GM12874 (cell line): ENCODE measurements around the gene DPEP2NB.

Experiments
- TF ChIP-seq, protein P1 (sequence below): IDR thresholded peaks from 2 replicates; pipeline ENCODE4 v1.5.1; 2011; ENCODE audit warnings: low read depth, mild to moderate bottlenecking, control low read depth, low read length, moderate library complexity; ENCODE audit not compliant: insufficient read depth

DPEP2NB gene

DNA sequence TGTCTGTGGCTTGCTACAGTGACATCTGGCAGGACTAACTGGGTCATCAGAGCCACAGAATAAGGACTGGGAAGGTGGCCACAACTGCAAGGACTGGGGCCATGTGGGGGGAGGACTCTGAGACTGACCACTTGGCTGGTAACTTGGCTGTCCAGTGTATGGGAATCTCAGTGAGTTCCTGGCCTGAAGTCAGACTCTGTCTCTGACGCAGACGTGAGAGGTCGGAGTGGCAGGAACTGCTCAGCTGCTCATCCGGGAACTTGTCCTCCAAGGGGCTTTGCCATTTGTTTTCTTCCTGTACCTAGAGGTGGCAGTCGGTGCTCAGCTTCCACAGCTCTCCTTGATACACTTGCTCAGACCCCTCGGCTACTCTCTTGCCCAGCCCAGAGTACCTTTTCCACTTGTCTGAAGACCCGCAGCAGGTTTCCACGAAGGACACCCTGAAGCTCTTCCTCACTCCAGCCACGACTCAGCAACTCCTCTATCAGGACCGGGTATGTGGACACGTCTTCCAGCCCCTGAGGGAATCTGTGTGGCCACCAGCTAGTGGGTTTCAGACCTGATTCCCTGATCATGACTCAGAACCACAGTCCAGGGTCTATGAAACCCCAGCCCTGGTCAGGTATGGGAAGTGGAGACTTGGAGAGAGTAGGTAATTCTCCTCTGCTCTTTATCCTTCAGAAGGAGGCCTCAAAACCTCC lies 28.1 kb downstream of the DPEP2NB start:
- TF ChIP-seq, protein P1, sequence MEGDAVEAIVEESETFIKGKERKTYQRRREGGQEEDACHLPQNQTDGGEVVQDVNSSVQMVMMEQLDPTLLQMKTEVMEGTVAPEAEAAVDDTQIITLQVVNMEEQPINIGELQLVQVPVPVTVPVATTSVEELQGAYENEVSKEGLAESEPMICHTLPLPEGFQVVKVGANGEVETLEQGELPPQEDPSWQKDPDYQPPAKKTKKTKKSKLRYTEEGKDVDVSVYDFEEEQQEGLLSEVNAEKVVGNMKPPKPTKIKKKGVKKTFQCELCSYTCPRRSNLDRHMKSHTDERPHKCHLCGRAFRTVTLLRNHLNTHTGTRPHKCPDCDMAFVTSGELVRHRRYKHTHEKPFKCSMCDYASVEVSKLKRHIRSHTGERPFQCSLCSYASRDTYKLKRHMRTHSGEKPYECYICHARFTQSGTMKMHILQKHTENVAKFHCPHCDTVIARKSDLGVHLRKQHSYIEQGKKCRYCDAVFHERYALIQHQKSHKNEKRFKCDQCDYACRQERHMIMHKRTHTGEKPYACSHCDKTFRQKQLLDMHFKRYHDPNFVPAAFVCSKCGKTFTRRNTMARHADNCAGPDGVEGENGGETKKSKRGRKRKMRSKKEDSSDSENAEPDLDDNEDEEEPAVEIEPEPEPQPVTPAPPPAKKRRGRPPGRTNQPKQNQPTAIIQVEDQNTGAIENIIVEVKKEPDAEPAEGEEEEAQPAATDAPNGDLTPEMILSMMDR: no peak

DNA sequence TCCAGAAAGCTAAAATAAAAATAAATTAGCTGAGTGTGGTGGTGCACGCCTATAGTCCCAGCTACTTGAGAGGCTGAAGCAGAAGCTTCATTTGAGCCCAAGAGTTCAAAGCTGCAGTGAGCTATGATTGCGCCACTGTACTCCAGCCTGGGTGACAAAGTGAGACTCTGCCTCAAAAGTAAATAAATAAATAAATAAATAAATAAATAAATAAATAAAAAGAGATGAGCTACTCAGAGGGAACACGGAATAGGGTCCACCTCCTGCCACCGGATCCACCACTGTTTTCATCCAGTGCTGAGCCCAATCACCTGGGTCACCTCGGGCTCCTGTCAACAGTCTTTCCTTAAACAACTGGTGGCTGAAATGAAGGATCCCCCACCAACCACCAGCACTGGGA lies 28.8 kb downstream of the DPEP2NB start:
- TF ChIP-seq, protein P1: no peak

DNA sequence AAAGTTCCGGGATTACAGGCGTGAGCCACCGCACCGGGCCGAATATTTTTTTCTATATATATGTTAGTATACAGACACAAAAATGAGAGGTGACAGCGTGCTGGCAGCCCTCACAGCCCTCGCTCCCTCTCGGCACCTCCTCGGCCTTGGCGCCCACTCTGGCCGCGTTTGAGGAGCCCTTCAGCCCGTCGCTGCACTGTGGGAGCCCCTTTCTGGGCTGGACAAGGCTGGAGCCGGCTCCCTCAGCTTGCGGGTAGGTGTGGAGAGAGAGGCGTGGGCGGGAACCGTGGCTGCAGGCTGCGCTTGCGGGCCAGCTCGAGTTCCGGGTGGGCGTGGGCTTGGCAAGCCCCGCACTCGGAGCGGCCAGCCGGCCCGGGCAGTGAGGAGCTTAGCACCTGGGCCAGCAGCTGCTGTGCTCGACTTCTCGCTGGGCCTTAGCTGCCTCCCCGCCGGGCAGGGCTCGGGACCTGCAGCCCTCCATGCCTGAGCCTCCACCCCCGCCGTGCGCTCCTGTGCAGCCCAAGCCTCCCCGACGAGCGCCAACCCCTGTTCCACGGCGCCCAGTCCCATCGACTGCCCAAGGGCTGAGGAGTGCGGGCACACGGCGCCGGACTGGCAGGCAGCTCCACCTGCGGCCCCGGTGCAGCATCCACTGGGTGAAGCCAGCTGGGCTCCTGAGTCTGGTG lies 33.6 kb downstream of the DPEP2NB start:
- TF ChIP-seq, protein P1: no peak

DNA sequence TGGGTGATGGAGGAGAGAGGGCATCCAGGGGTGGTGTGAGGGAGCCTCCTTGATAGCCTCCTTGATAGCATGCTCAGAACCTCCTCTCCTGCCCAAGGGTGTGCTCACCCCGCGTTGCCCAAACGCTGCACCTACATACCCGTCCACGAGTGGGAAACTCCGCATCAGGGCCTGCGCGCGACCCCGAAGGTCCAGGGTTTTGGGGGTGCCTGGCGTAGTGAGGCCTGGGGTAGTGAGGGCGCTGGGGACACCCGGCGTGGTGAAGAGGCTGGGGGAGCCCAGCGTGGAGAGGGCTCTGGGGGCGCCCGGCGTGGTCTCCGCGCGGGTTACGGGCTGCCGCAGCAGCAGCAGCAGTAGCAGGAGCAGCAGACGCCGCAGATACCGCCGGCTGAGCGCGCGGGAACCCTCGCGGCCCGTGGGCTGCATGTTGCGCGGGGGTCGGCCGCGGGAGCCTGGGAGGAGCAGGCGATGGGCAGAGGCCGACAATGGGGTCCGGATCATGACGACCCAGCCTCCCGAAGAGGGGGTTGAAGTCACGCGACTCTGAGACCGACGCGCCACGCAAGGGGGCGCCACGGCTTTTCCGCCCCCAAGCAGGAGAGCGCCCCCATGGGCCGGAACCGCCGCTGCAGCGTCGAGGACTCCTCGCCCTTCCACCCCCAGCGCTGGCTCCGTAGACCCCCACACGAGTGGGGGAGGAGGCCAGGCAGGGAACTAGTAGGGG lies 35.6 kb downstream of the DPEP2NB start, which contains the start of gene DPEP3:
DPEP3 (minus strand) TSS at position 545 of the 724 bp plus-strand sequence; CDS start at position 426, 119 bp downstream.
- TF ChIP-seq, protein P1: peak; percentile 93

DNA sequence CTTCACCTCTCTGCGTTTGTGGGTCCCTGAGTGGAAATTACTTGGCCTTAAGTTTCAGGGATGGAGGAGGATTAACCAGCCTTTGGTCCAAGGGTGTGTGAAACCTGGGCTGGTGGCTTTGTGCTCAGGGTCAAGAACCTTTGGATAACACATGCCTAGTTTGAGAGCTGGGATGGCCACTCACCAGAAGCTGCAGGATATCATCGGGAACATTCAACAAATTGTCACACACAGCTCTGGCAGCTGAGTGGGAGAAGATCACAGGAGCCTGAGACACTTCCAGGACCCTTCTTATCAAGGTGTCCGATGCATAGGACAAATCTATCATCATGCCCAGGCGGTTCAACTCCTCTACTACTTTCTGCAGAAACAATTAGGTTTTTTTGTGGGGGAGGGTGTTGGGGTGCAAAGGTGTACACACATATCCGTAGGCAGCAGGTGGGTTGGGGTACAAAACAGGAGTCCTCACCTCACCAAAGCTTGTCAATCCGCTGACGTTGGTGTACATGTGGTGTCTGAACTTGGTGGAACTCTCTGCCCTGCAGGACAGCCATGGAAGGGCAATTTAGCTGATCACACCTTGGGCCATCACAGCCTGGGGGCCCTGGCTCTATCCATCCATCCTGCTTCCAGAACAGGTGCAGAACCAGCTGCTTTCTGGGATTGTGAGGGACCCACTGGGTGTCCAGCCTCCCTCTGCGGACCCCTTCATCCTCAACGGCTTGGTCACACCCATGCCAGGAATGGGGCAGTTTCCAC lies 38.1 kb downstream of the DPEP2NB start:
- TF ChIP-seq, protein P1: no peak

DNA sequence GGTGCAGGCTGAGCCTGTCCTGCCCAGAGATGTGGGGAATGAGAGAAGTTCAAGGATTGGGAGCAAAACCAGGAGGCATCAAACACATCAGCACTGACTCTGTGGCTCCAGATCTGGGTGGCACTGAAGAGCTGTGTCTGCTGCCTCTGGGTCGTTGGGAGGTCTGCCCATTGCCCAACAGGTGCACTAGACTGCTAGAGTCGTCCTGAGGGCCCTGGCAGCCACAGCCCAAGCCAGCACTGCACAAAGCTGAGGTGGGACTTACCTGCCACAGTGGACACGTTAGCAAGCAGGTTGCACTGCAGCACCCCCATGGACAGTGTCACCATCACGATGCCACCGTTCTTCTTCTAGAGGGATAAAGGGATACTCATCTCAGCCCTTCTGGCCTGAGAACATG lies 38.7 kb downstream of the DPEP2NB start:
- TF ChIP-seq, protein P1: no peak
